SK-N-SH (cell line): Measurements from ENCODE around the gene CNNM3.
"Not testable (repeated sequence)": the region's sequence is repeated elsewhere in the genome, so short reads cannot be mapped to it uniquely, and the experiment has no call there.

Experiments used
- NFIC ChIP-seq: IDR thresholded peaks from 2 replicates; pipeline ENCODE4 v1.4.0; 2012; ENCODE audit warnings: borderline replicate concordance
- TCF12 ChIP-seq: IDR thresholded peaks from 2 replicates; pipeline ENCODE4 v1.4.0; 2012

DNA sequence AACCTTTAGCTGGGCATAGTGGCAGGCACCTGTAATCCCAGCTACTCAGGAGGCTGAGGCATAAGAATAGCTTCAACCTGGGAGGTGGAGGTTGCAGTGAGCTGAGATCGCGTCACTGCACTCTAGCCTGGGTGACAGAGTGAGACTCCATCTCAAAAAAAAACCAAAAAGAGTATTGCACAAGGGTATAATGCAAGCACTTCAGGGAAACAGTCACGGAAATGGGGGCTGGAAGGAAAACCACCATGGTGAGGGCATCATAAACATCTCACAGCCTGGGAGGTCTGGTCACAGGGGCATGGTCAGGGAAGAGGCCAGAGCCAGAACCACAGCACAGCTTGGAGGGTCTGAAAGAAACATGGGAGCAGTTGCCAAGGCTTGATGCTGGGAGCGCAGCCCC, 47.0 kb downstream of the CNNM3 start:
- TF ChIP-seq TCF12, NFIC: not testable (repeated sequence)
